Esophagus (tissue), 2 donors: ENCODE results near the gene WBP2. TPM values are rescaled to one million over a fixed set of nuclear protein-coding genes. Genes with fewer than 3 reads are reported as not detected.
A peak's percentile ranks its signal among the peaks of the same experiment; 100 is the strongest.

Source experiments
- H3K27ac ChIP-seq, 2 donors: one replicate each; pipeline ENCODE4 v1.5.1; 2013; ENCODE audit warnings: low read depth in 2 of 2, mild to moderate bottlenecking in 2 of 2, inconsistent platforms in 1 of 2, low read length in 1 of 2, moderate library complexity in 1 of 2
- H3K27me3 ChIP-seq, 2 donors: one replicate each; pipeline ENCODE4 v1.6.1; 2013; ENCODE audit warnings: low read length in 2 of 2, control low read depth in 1 of 2, mild to moderate bottlenecking in 1 of 2; ENCODE audit not compliant: insufficient read depth in 2 of 2, control insufficient read depth in 1 of 2
- H3K36me3 ChIP-seq, 2 donors: one replicate each; pipeline ENCODE4 v1.6.1; 2013; ENCODE audit warnings: low read length in 1 of 2; ENCODE audit not compliant: control insufficient read depth in 2 of 2, insufficient read depth in 2 of 2
- H3K4me1 ChIP-seq, 2 donors: one replicate each; pipeline ENCODE4 v1.6.1; 2013; ENCODE audit warnings: low read length in 1 of 2; ENCODE audit not compliant: control insufficient read depth in 2 of 2, insufficient read depth in 2 of 2
- H3K4me3 ChIP-seq, 2 donors: one replicate each; pipeline ENCODE4 v1.5.1; 2013; ENCODE audit warnings: low read length in 2 of 2, mild to moderate bottlenecking in 2 of 2, low read depth in 1 of 2, moderate library complexity in 1 of 2
- H3K9me3 ChIP-seq, 2 donors: one replicate each; pipeline ENCODE4 v1.6.1; 2013; ENCODE audit warnings: mild to moderate bottlenecking in 2 of 2, low read depth in 1 of 2, low read length in 1 of 2, moderate library complexity in 1 of 2; ENCODE audit not compliant: control insufficient read depth in 2 of 2, insufficient read depth in 1 of 2
- WGBS, 2 donors: extraction: QIAGEN DNeasy Blood & Tissue Kit; methylation state at CpG; one replicate each; pipeline ENCODE4 v1.1.7; 2013; 5-methylcytosine and 5-hydroxymethylcytosine counted together
- polyA plus RNA-seq, 2 donors: library from polyadenylated mRNA; stranded (reverse); fragments of 200-250 nt; gene quantifications; one replicate each; pipeline ENCODE4 v1.2.3, GENCODE V29; 2013
- donor health status: healthy with polysubstance abuse.
- donor health status: Bipolar disorder and iron deficiency.

Gene WBP2
- polyA plus RNA-seq, 2 donors: 65.1 to 65.9 TPM

- 53 to 67% methylated on average over 2 of the region's 2 CpGs for WGBS, 2 donors
- Histone ChIP-seq H3K4me3 (no peak overlapping the region), H3K27ac (no peak overlapping the region), H3K4me1 (peaks cover 3 to 11% of the 10 kb centered on the region in 2 donors), H3K27me3 (no peaks in the 10 kb centered on the region), H3K36me3 (peaks cover 8 to 32% of the 10 kb centered on the region in 2 donors), H3K9me3 (no peaks in the 10 kb centered on the region)
Measured at GRCh38 chr17:75824666-75825065, 30.5 kb downstream of the WBP2 start.

- peaks cover 3 to 11% of the 10 kb centered on the region in 2 donors for H3K4me1 ChIP-seq
- H3K4me3 ChIP-seq: no peak overlapping the region
- H3K27me3 ChIP-seq: no peaks in the 10 kb centered on the region
- no peak overlapping the region for H3K27ac ChIP-seq
- WGBS, 2 donors: 90% methylated on average over 13 of the region's 13 CpGs
- H3K36me3 ChIP-seq: peaks cover 10 to 38% of the 10 kb centered on the region in 2 donors
- no peaks in the 10 kb centered on the region for H3K9me3 ChIP-seq
Measured at GRCh38 chr17:75824050-75824552, 31.0 kb downstream of the WBP2 start.

- H3K27ac ChIP-seq: no peak overlapping the region
- H3K27me3 ChIP-seq: no peaks in the 10 kb centered on the region
- WGBS, 2 donors: 86 to 89% methylated on average over 28 of the region's 28 CpGs
- H3K4me1 ChIP-seq: peaks cover 3 to 11% of the 10 kb centered on the region in 2 donors
- H3K4me3 ChIP-seq: no peak overlapping the region
- peaks cover 10 to 41% of the 10 kb centered on the region in 2 donors for H3K36me3 ChIP-seq
- no peaks in the 10 kb centered on the region for H3K9me3 ChIP-seq
Measured at GRCh38 chr17:75823257-75824041, 31.7 kb downstream of the WBP2 start.

- Histone ChIP-seq H3K4me3 (no peak overlapping the region), H3K36me3 (peaks cover 12 to 47% of the 10 kb centered on the region in 2 donors), H3K4me1 (peaks cover 3 to 8% of the 10 kb centered on the region in 2 donors), H3K27ac (peak overlapping the region in 1 of 2 donors; percentile 1), H3K27me3 (no peaks in the 10 kb centered on the region), H3K9me3 (no peaks in the 10 kb centered on the region)
- WGBS, 2 donors: 50 to 70% methylated on average over 3 of the region's 3 CpGs
Measured at GRCh38 chr17:75822800-75823166, 32.4 kb downstream of the WBP2 start.

- 32 to 51% methylated on average over 18 of the region's 18 CpGs for WGBS, 2 donors
- Histone ChIP-seq H3K4me3 (no peak overlapping the region), H3K4me1 (peaks cover 0 to 3% of the 10 kb centered on the region in 2 donors), H3K27ac (peak overlapping the region in 1 of 2 donors; percentile 1), H3K36me3 (peaks cover 16 to 51% of the 10 kb centered on the region in 2 donors), H3K27me3 (no peaks in the 10 kb centered on the region), H3K9me3 (no peaks in the 10 kb centered on the region)
Measured at GRCh38 chr17:75822119-75822799, 32.9 kb downstream of the WBP2 start.

- H3K9me3 ChIP-seq: no peaks in the 10 kb centered on the region
- no peak overlapping the region for H3K27ac ChIP-seq
- no peaks in the 10 kb centered on the region for H3K27me3 ChIP-seq
- peaks cover 16 to 58% of the 10 kb centered on the region in 2 donors for H3K36me3 ChIP-seq
- no peaks in the 10 kb centered on the region for H3K4me1 ChIP-seq
- H3K4me3 ChIP-seq: no peak overlapping the region
- WGBS, 2 donors: 92 to 94% methylated on average over 7 of the region's 7 CpGs
Measured at GRCh38 chr17:75821552-75821951, 33.6 kb downstream of the WBP2 start.

- no peak overlapping the region for H3K4me3 ChIP-seq
- 86 to 88% methylated on average over 21 of the region's 21 CpGs for WGBS, 2 donors
- peaks cover 13 to 61% of the 10 kb centered on the region in 2 donors for H3K36me3 ChIP-seq
Measured at GRCh38 chr17:75820094-75821080, 34.7 kb downstream of the WBP2 start.

GRCh38 chr17:75819678-75820077 is 35.5 kb downstream of the WBP2 start:
- Histone ChIP-seq H3K27me3 (no peaks in the 10 kb centered on the region), H3K27ac (no peak overlapping the region), H3K4me1 (peaks cover 0 to 5% of the 10 kb centered on the region in 2 donors), H3K36me3 (peaks cover 13 to 67% of the 10 kb centered on the region in 2 donors), H3K4me3 (no peak overlapping the region), H3K9me3 (no peaks in the 10 kb centered on the region)
- WGBS, 2 donors: 78 to 80% methylated on average over 15 to 16 of the region's 16 CpGs

More at GRCh38 chr17:75820094-75821080, 34.7 kb downstream of the WBP2 start:
- H3K4me1 ChIP-seq: no peaks in the 10 kb centered on the region
- no peaks in the 10 kb centered on the region for H3K27me3 ChIP-seq
- H3K27ac ChIP-seq: no peak overlapping the region
- H3K9me3 ChIP-seq: no peaks in the 10 kb centered on the region

GRCh38 chr17:75819116-75819515 is 36.0 kb downstream of the WBP2 start:
- no peak overlapping the region for H3K27ac ChIP-seq
- 89 to 91% methylated on average over 7 of the region's 7 CpGs for WGBS, 2 donors
- peaks cover 0 to 5% of the 10 kb centered on the region in 2 donors for H3K4me1 ChIP-seq
- no peaks in the 10 kb centered on the region for H3K9me3 ChIP-seq
- no peak overlapping the region for H3K4me3 ChIP-seq
- no peaks in the 10 kb centered on the region for H3K27me3 ChIP-seq
- H3K36me3 ChIP-seq: peaks cover 13 to 68% of the 10 kb centered on the region in 2 donors
